Measurements from ENCODE around the gene CTBP2. TPM values are rescaled to one million over a fixed set of nuclear protein-coding genes. Genes with fewer than 3 reads are reported as not detected.
A peak's percentile ranks its signal among the peaks of the same experiment; 100 is the strongest.

The CTBP2 gene
- polyA plus RNA-seq, 1 donor (not counting 4 experiments of a cell fraction or from before 2014, with no cell fraction given): 76.0 TPM

DNA sequence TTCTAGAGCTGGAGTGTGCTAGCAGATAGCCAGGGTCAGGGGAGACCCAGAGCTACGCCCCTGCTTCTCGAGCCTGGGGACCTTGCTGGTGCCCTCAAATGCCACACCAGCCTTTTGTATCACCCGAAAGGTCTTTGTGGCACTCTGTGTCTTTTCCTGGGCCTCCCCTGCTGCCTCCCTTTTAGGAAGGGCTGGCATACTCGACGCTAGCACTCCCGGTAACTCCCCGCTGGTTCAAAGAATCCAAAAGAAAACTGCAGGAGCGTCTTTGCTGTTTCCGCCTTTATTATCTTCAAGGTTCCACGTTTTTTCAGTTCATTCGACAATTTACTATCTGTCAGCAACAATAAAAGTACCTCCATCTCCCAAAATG, 36.3 kb downstream of the CTBP2 start:
- H3K4me2 ChIP-seq (ENCODE audit: control insufficient read depth, extremely low read depth, insufficient read depth, low read depth, low read length): peak overlapping the region; percentile 75
- no peak for TF ChIP-seq CTCF (optimal IDR thresholded peaks at IDR 0.05 in 1 of 3, IDR thresholded peaks at IDR 0.05 in 1 of 3, conservative IDR thresholded peaks at IDR 0.05 in 1 of 3; ENCODE audit: extremely low read depth in 1 of 3, insufficient read depth in 2 of 3, low read length in 3 of 3)
- TF ChIP-seq EZH2 (IDR thresholded peaks at IDR 0.05; ENCODE audit: low read length): no peak
- dilution Hi-C loops (cut with MboI; ENCODE audit: extremely low pct_ligation_motif_present, low sequenced_read_pairs): no loop called here

DNA sequence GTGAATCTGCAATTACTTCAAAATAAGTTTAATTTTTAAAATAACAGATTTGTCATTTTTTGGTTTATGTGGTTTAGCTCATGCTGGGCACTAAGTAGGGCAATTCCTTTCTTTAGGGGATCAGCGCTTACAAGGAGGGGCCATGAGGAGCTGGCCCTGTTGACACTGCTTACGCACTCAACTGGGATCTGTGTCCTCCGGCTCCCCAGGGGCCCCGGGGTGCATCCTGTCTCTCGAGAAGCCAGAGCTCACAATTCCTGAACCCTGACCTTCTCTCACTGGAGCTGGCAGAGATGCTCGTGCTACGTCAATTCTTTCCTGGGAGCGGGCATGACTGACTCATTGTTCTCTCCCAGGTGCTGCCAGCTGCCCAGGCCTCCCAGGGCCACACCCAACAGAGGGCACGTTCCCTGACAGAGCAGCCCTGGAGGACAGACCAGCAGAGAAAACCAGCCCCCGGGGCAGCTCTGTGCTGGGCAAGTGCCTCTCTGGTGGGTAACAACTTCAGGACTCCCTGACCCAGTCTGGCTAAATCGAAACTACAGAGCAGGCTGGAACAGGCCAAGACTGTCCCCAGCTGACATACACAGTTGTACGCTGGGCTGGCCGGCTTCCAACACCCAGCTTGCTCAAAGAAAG, 36.8 kb downstream of the CTBP2 start:
- Histone ChIP-seq H3K36me3 (ENCODE audit: control insufficient read depth in 2 of 2, extremely low read depth in 1 of 2, insufficient read depth in 2 of 2, low read length in 2 of 2) (peaks cover 8 to 34% of the 10 kb centered on the region in 2 experiments), H3K9me1 (ENCODE audit: control insufficient read depth, extremely low read depth, insufficient read depth, low read length) (peaks cover 16% of the 10 kb centered on the region), H3K79me2 (ENCODE audit: control insufficient read depth, insufficient read depth, low read length) (peaks cover 96% of the 10 kb centered on the region), H2AFZ (ENCODE audit: control insufficient read depth, low read length) (no peak overlapping the region), H3K4me3 (ENCODE audit: control insufficient read depth in 2 of 3, extremely low read depth in 1 of 3, insufficient read depth in 2 of 3, low read depth in 1 of 3, low read length in 3 of 3) (peak overlapping the region in 2 of 3 experiments; percentile 21 to 34), H3K4me2 (ENCODE audit: control insufficient read depth, extremely low read depth, insufficient read depth, low read depth, low read length) (peak overlapping the region; percentile 75), H3K9me3 (ENCODE audit: control insufficient read depth, low read depth, low read length) (no peaks in the 10 kb centered on the region), H4K20me1 (ENCODE audit: control insufficient read depth, extremely low read depth, insufficient read depth, low read length) (peaks cover 27% of the 10 kb centered on the region), H3K27ac (ENCODE audit: control insufficient read depth, insufficient read depth, low read length) (peak overlapping the region; percentile 97), H3K27me3 (ENCODE audit: control insufficient read depth, extremely low read depth, insufficient read depth, low read length) (no peaks in the 10 kb centered on the region), H3K4me1 (ENCODE audit: control insufficient read depth, extremely low read depth, insufficient read depth, low read length) (peaks cover 73% of the 10 kb centered on the region), H3K9ac (ENCODE audit: control insufficient read depth, extremely low read depth, insufficient read depth, low read length) (peak overlapping the region; percentile 84)
- TF ChIP-seq CTCF (optimal IDR thresholded peaks at IDR 0.05 in 1 of 3, IDR thresholded peaks at IDR 0.05 in 1 of 3, conservative IDR thresholded peaks at IDR 0.05 in 1 of 3; ENCODE audit: extremely low read depth in 1 of 3, insufficient read depth in 2 of 3, low read length in 3 of 3): no peak
- TF ChIP-seq EZH2 (IDR thresholded peaks at IDR 0.05; ENCODE audit: low read length): no peak
- dilution Hi-C loops (cut with MboI; ENCODE audit: extremely low pct_ligation_motif_present, low sequenced_read_pairs): no loop called here
- peak; percentile 90 for FAIRE-seq
- DNase-seq (ENCODE audit: low read depth, low spot score): peak; percentile 88

More for the DNA sequence above, 36.3 kb downstream of the CTBP2 start:
- peak overlapping the region in 2 of 3 experiments; percentile 21 to 34 for H3K4me3 ChIP-seq (ENCODE audit: control insufficient read depth in 2 of 3, extremely low read depth in 1 of 3, insufficient read depth in 2 of 3, low read depth in 1 of 3, low read length in 3 of 3)
- H3K9me1 ChIP-seq (ENCODE audit: control insufficient read depth, extremely low read depth, insufficient read depth, low read length): peaks cover 16% of the 10 kb centered on the region
- peaks cover 22% of the 10 kb centered on the region for H4K20me1 ChIP-seq (ENCODE audit: control insufficient read depth, extremely low read depth, insufficient read depth, low read length)
- H3K9me3 ChIP-seq (ENCODE audit: control insufficient read depth, low read depth, low read length): no peaks in the 10 kb centered on the region
- H3K27me3 ChIP-seq (ENCODE audit: control insufficient read depth, extremely low read depth, insufficient read depth, low read length): no peaks in the 10 kb centered on the region
- peaks cover 73% of the 10 kb centered on the region for H3K4me1 ChIP-seq (ENCODE audit: control insufficient read depth, extremely low read depth, insufficient read depth, low read length)
- H3K9ac ChIP-seq (ENCODE audit: control insufficient read depth, extremely low read depth, insufficient read depth, low read length): peak overlapping the region; percentile 84
- H3K27ac ChIP-seq (ENCODE audit: control insufficient read depth, insufficient read depth, low read length): peak overlapping the region; percentile 97
- FAIRE-seq: no peak
- no peak overlapping the region for H2AFZ ChIP-seq (ENCODE audit: control insufficient read depth, low read length)
- peaks cover 5 to 34% of the 10 kb centered on the region in 2 experiments for H3K36me3 ChIP-seq (ENCODE audit: control insufficient read depth in 2 of 2, extremely low read depth in 1 of 2, insufficient read depth in 2 of 2, low read length in 2 of 2)
- peaks cover 96% of the 10 kb centered on the region for H3K79me2 ChIP-seq (ENCODE audit: control insufficient read depth, insufficient read depth, low read length)
- no peak for DNase-seq (ENCODE audit: low read depth, low spot score)

Data from keratinocyte (primary cell).